NCI-H1436 treated with DMSO at 0.1 percent for 48 hours (cell line): ENCODE data around the gene KCNK18.

Experiments used
- DNase-seq: peaks from one replicate; lab custom pipeline; 2025; lab: John Stamatoyannopoulos, UW

KCNK18 gene

GRCh38 chr10:117254338-117254737 is 57.0 kb downstream of the KCNK18 start:
- no peak for DNase-seq

- DNase-seq = no peak
Observed at GRCh38 chr10:117254774-117255735, 57.8 kb downstream of the KCNK18 start.

DNA sequence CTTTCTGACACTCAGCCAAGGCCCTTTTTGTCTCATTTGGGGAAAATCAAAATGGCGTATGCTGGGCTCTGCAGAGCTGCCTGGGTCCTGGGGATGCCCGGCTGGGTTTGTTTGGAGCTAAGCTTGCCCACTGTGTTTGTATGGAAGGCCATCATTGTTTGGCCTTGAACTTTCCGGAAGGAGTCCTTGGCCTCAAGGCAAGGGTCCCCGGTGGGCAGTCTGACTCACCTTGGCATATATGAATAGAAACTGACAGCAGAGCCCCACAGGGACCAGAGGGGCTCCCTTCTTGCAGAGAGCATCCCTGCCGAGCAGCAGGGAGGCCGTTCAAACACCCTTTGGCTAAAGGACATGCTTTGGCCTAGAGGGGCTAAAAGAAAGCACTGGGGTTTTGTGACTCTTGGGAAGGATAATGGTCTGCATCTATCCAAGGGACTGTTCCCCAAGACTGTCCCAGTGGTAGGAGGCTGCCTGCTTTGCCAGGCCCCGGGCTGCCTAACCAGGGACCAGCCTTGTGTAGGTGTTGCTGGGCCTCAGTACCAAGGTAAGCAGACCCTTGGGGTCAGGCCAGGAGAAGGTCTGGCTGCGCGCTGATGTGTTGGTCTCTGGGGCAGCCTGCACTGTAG is 58.7 kb downstream of the KCNK18 start:
- DNase-seq = no peak

DNA sequence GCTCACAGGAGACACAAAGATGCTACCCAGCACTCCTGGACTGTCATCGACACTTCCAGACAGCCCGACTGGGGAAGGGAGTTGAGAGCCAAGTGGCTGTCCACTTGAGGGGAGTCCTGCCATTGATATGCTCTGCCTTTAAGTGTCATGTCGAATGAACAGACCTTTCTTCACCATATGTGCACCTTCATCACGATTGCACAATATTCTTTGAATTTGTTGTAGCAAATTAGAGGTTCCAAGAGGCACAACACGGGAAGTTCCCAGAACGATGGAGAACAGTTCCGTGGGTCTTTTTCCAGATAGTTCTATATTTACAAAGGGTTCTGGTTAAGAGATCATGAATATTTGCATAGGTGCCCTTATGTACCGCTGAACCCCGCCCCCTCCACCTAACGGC is 59.6 kb downstream of the KCNK18 start:
- DNase-seq = no peak

DNA sequence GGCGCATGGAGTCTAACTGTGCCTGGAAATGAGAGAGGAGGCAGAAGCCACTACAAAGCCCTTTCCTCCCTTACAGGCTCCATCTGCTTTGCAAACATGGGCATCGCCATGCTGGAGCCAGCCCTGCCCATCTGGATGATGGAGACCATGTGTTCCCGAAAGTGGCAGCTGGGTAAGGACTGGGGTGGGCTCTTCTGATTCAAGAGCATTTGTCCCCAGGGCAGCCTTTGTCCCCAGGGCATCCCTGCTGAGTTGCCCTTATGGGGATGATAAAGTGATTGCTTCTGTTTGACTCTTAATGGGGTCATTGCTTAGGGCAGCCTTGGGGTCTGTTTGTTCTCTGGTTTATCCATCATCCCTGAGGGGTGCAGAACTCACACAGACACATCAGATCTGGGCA is 60.4 kb downstream of the KCNK18 start:
- no peak for DNase-seq

DNA sequence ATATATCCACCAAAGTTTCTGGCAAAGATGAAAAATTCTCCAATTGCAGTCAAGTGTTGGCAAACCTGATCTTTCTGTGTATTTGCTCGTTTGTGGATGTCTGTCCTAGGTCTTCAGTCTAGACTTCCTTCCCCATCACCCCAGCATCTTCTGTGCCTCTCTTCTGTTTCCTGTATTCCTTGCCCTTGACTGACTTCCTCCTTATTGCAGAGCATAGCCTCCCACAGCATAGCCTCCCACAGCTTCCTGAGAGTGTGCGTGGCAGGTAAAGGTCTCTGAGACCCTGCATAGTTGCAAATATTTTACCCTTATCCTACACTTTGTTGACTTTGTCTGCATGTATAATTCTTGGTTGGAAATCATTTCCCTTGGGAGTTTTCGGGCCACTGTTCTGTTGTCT is 62.0 kb downstream of the KCNK18 start:
- DNase-seq = no peak
